Spleen (tissue), 7 donors: ENCODE data around the gene PAK6.

Experiments used
- POLR2A ChIP-seq, 3 donors: fragments of 450-650 bp; IDR thresholded peaks; one replicate each; pipeline ENCODE4 v1.5.1; 2017; ENCODE audit warnings: antibody characterized with exemption in 3 of 3, mild to moderate bottlenecking in 1 of 3
- POLR2AphosphoS5 ChIP-seq, 3 donors: sonication (generic); formaldehyde crosslinking; IDR thresholded peaks; one replicate each; pipeline ENCODE4 v1.5.1; 2017; ENCODE audit warnings: antibody characterized with exemption in 3 of 3
- TF ChIP-seq, protein P1 (sequence below), 11 experiments: fragments of 200-600 bp in 7 of 11; fragments of 450-650 bp in 4 of 11; sonication (generic) in 4 of 11; IDR thresholded peaks in 8 of 11; conservative IDR thresholded peaks in 3 of 11; 1 replicate in 7 of 11; 2 replicates in 4 of 11; pipeline versions ENCODE4 v1.4.0 to v1.8.0; 2016 to 2021; ENCODE audit warnings: antibody characterized with exemption in 11 of 11, inconsistent platforms in 4 of 11, mild to moderate bottlenecking in 1 of 11
- donor health status: DM: no; HTN: no; CAD: no; lungs with moderate emphysema.
- donor health status: DM: no; HTN: no; CAD: no.
- donor health status: DM: no; HTN: no; CAD: no.

DNA sequence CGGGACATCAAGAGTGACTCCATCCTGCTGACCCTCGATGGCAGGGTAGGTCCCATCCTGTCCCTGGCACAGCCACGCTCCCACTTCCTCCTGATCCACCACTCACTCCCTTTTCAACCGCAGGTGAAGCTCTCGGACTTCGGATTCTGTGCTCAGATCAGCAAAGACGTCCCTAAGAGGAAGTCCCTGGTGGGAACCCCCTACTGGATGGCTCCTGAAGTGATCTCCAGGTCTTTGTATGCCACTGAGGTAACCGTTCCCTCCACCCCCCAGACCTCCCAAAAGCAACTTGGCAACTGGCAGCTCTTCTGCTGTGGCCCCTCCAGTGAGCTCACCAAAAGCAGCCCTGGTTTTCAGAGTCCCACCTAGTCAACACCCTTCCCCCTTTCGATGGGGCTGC, 34.6 kb downstream of the PAK6 start:
- TF ChIP-seq, protein P1, sequence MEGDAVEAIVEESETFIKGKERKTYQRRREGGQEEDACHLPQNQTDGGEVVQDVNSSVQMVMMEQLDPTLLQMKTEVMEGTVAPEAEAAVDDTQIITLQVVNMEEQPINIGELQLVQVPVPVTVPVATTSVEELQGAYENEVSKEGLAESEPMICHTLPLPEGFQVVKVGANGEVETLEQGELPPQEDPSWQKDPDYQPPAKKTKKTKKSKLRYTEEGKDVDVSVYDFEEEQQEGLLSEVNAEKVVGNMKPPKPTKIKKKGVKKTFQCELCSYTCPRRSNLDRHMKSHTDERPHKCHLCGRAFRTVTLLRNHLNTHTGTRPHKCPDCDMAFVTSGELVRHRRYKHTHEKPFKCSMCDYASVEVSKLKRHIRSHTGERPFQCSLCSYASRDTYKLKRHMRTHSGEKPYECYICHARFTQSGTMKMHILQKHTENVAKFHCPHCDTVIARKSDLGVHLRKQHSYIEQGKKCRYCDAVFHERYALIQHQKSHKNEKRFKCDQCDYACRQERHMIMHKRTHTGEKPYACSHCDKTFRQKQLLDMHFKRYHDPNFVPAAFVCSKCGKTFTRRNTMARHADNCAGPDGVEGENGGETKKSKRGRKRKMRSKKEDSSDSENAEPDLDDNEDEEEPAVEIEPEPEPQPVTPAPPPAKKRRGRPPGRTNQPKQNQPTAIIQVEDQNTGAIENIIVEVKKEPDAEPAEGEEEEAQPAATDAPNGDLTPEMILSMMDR (IDR thresholded peaks at IDR 0.05 in 8 of 11, conservative IDR thresholded peaks at IDR 0.05 in 3 of 11), result no peak
- TF ChIP-seq POLR2A (IDR thresholded peaks at IDR 0.05), result no peak
- no peak for TF ChIP-seq POLR2AphosphoS5 (IDR thresholded peaks at IDR 0.05)
